Neutrophil (primary cell): ENCODE data around the gene PPP5C.

Experiments used
- H3K27ac ChIP-seq: fragments of 200-600 bp; sonication (generic); 2 replicates; pipeline ENCODE4 v1.5.1; 2016; ENCODE audit warnings: mild to moderate bottlenecking, moderate library complexity
- H3K27me3 ChIP-seq: fragments of 200-600 bp; sonication (generic); 2 replicates; pipeline ENCODE4 v1.6.0; 2016; ENCODE audit warnings: mild to moderate bottlenecking
- H3K36me3 ChIP-seq: fragments of 200-600 bp; sonication (generic); 2 replicates; pipeline ENCODE4 v1.5.1; 2017
- H3K4me1 ChIP-seq, 2 experiments: fragments of 200-600 bp in 1 of 2; sonication (generic) in 1 of 2; 1 replicate in 1 of 2; 2 replicates in 1 of 2; pipeline versions ENCODE4 v1.5.1 to v1.6.1; 2013 to 2016; ENCODE audit warnings: low read depth in 1 of 2, low read length in 1 of 2, mild to moderate bottlenecking in 1 of 2, moderate library complexity in 1 of 2; ENCODE audit not compliant: control insufficient read depth in 1 of 2, insufficient read depth in 1 of 2
- H3K4me3 ChIP-seq, 2 experiments: fragments of 200-600 bp in 1 of 2; sonication (generic) in 1 of 2; 1 replicate in 1 of 2; 2 replicates in 1 of 2; pipeline ENCODE4 v1.5.1; 2013 to 2016; ENCODE audit warnings: low read depth in 1 of 2, low read length in 1 of 2, mild to moderate bottlenecking in 1 of 2, moderate library complexity in 1 of 2
- H3K9me3 ChIP-seq: fragments of 200-600 bp; sonication (generic); 2 replicates; pipeline ENCODE4 v1.5.1; 2016
- TF ChIP-seq, protein P1 (sequence below): fragments of 200-600 bp; sonication (generic); IDR thresholded peaks from 2 replicates; pipeline ENCODE4 v1.5.1; 2016; ENCODE audit warnings: antibody characterized with exemption

Gene PPP5C, protein sequence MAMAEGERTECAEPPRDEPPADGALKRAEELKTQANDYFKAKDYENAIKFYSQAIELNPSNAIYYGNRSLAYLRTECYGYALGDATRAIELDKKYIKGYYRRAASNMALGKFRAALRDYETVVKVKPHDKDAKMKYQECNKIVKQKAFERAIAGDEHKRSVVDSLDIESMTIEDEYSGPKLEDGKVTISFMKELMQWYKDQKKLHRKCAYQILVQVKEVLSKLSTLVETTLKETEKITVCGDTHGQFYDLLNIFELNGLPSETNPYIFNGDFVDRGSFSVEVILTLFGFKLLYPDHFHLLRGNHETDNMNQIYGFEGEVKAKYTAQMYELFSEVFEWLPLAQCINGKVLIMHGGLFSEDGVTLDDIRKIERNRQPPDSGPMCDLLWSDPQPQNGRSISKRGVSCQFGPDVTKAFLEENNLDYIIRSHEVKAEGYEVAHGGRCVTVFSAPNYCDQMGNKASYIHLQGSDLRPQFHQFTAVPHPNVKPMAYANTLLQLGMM

GRCh38 chr19:46346821-46347571 lies at the start of gene PPP5C:
Gene PPP5C (plus strand): TSS chr19:46347087. CDS start chr19:46347097, 10 bp downstream.
- no peaks in the 10 kb centered on the region for H3K9me3 ChIP-seq
- H3K27me3 ChIP-seq, result peaks cover 14% of the 10 kb centered on the region
- H3K27ac ChIP-seq, result peak within 1 kb of the TSS; percentile 24
- TF ChIP-seq, protein P1, sequence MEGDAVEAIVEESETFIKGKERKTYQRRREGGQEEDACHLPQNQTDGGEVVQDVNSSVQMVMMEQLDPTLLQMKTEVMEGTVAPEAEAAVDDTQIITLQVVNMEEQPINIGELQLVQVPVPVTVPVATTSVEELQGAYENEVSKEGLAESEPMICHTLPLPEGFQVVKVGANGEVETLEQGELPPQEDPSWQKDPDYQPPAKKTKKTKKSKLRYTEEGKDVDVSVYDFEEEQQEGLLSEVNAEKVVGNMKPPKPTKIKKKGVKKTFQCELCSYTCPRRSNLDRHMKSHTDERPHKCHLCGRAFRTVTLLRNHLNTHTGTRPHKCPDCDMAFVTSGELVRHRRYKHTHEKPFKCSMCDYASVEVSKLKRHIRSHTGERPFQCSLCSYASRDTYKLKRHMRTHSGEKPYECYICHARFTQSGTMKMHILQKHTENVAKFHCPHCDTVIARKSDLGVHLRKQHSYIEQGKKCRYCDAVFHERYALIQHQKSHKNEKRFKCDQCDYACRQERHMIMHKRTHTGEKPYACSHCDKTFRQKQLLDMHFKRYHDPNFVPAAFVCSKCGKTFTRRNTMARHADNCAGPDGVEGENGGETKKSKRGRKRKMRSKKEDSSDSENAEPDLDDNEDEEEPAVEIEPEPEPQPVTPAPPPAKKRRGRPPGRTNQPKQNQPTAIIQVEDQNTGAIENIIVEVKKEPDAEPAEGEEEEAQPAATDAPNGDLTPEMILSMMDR, result no peak
- peaks cover 32 to 36% of the 10 kb centered on the region in 2 experiments for H3K4me1 ChIP-seq
- no peaks in the 10 kb centered on the region for H3K36me3 ChIP-seq
- peak within 1 kb of the TSS; percentile 61 to 65 for H3K4me3 ChIP-seq

- peaks cover 73% of the 10 kb centered on the region for H3K27me3 ChIP-seq
- H3K4me1 ChIP-seq, result no peaks in the 10 kb centered on the region
- TF ChIP-seq, protein P1, result no peak
- H3K27ac ChIP-seq, result no peak overlapping the region
- no peaks in the 10 kb centered on the region for H3K9me3 ChIP-seq
- no peak overlapping the region for H3K4me3 ChIP-seq
- no peaks in the 10 kb centered on the region for H3K36me3 ChIP-seq
These were observed 49.0 kb upstream of the PPP5C start for GRCh38 chr19:46297700-46298478.

GRCh38 chr19:46298479-46299003 lies 48.3 kb upstream of the PPP5C start:
- H3K9me3 ChIP-seq, result no peaks in the 10 kb centered on the region
- H3K4me1 ChIP-seq, result no peaks in the 10 kb centered on the region
- peaks cover 73% of the 10 kb centered on the region for H3K27me3 ChIP-seq
- TF ChIP-seq, protein P1, result no peak
- no peak overlapping the region for H3K4me3 ChIP-seq
- H3K36me3 ChIP-seq, result no peaks in the 10 kb centered on the region
- no peak overlapping the region for H3K27ac ChIP-seq

DNA sequence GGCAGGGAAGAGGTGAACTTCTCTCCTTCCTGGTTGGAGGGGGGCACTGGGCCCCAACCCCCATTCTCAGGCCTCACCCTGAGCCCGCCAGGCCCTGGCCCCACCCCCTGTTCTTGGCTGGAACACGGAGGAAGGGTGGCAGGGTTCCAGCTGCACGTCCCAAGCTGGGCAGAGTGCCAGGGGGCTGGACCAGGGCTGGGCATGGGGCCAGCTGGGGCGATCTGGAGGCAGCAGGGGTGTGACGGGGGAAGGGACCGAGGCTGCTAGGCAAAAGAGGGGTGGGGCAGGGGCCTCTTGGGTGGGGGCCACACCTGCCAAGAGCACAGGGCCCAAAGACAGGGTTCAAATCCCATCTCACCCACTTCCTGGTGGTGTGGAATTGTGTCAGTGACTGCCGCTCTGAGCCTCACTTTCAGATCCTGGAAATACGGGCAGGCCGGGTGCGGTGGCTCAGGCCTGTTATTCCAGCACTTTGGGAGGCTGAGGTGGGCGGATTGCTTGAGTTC lies 47.8 kb upstream of the PPP5C start:
- no peak overlapping the region for H3K27ac ChIP-seq
- no peaks in the 10 kb centered on the region for H3K36me3 ChIP-seq
- no peak overlapping the region for H3K4me3 ChIP-seq
- TF ChIP-seq, protein P1, result no peak
- H3K9me3 ChIP-seq, result no peaks in the 10 kb centered on the region
- H3K4me1 ChIP-seq, result no peaks in the 10 kb centered on the region
- peaks cover 73% of the 10 kb centered on the region for H3K27me3 ChIP-seq

- TF ChIP-seq, protein P1, result no peak
- H3K36me3 ChIP-seq, result no peaks in the 10 kb centered on the region
- H3K27me3 ChIP-seq, result peaks cover 68% of the 10 kb centered on the region
- no peak overlapping the region for H3K4me3 ChIP-seq
- no peak overlapping the region for H3K27ac ChIP-seq
- no peaks in the 10 kb centered on the region for H3K9me3 ChIP-seq
- H3K4me1 ChIP-seq, result no peaks in the 10 kb centered on the region
These were observed 47.2 kb upstream of the PPP5C start for GRCh38 chr19:46299695-46300094.
